GM19372 (cell line): ENCODE data around the gene COL4A6.
"Not testable (repeated sequence)": the region's sequence is repeated elsewhere in the genome, so short reads cannot be mapped to it uniquely, and the experiment has no call there.

Experiments
- ATAC-seq: cut with Tn5 transposase; IDR thresholded peaks from one replicate; pipeline ENCODE4 v1.9.1; 2021; ENCODE audit warnings: mild to moderate bottlenecking, low read depth, moderate library complexity; ENCODE audit not compliant: unreplicated experiment

The COL4A6 gene

GRCh38 chrX:108438110-108438623 lies at the start of gene COL4A6:
Gene COL4A6, minus strand, starts transcription at chrX:108438422. Its CDS starts 226 bp downstream, at chrX:108438196.
- ATAC-seq, result no peak

GRCh38 chrX:108485960-108486359 lies 47.7 kb upstream of the COL4A6 start:
- ATAC-seq, result no peak

- no peak for ATAC-seq
Measured at GRCh38 chrX:108484251-108484650, 46.0 kb upstream of the COL4A6 start.

- not testable (repeated sequence) for ATAC-seq
Measured at GRCh38 chrX:108481528-108481927, 43.3 kb upstream of the COL4A6 start.

- no peak for ATAC-seq
Measured at GRCh38 chrX:108473979-108474378, 35.8 kb upstream of the COL4A6 start.

GRCh38 chrX:108468486-108468885 lies 30.3 kb upstream of the COL4A6 start:
- no peak for ATAC-seq

GRCh38 chrX:108464604-108465003 lies 26.4 kb upstream of the COL4A6 start:
- ATAC-seq, result no peak

- ATAC-seq, result no peak
Measured at GRCh38 chrX:108456971-108457477, 18.8 kb upstream of the COL4A6 start.

GRCh38 chrX:108453841-108454240 lies 15.6 kb upstream of the COL4A6 start:
- ATAC-seq, result no peak

GRCh38 chrX:108447303-108447702 lies 9.1 kb upstream of the COL4A6 start:
- ATAC-seq, result no peak

GRCh38 chrX:108442901-108443464 lies 4.8 kb upstream of the COL4A6 start:
- ATAC-seq, result no peak

GRCh38 chrX:108439961-108440696 lies 1.9 kb upstream of the COL4A6 start:
- ATAC-seq, result no peak

- no peak for ATAC-seq
Measured at GRCh38 chrX:108439426-108439942, 1.3 kb upstream of the COL4A6 start, which contains the start of gene COL4A5. Gene COL4A5, plus strand, starts transcription at chrX:108439838. Its CDS starts 288 bp downstream, at chrX:108440126.

GRCh38 chrX:108437349-108438109 lies 693 bp downstream of the COL4A6 start:
- ATAC-seq, result no peak

GRCh38 chrX:108435261-108435660 lies 3.0 kb downstream of the COL4A6 start:
- no peak for ATAC-seq

GRCh38 chrX:108426262-108426661 lies 12.0 kb downstream of the COL4A6 start:
- ATAC-seq, result no peak

GRCh38 chrX:108420481-108420880 lies 17.7 kb downstream of the COL4A6 start:
- ATAC-seq, result no peak

GRCh38 chrX:108419401-108419800 lies 18.8 kb downstream of the COL4A6 start:
- no peak for ATAC-seq

- ATAC-seq, result no peak
Measured at GRCh38 chrX:108417257-108417656, 21.0 kb downstream of the COL4A6 start.

- ATAC-seq, result no peak
Measured at GRCh38 chrX:108415891-108416290, 22.3 kb downstream of the COL4A6 start.

GRCh38 chrX:108415146-108415545 lies 23.1 kb downstream of the COL4A6 start:
- ATAC-seq, result no peak
